ENCODE results near the gene ACY1. TPM values are rescaled to one million over a fixed set of nuclear protein-coding genes. Genes with fewer than 3 reads are reported as not detected.
A peak's percentile ranks its signal among the peaks of the same experiment; 100 is the strongest.

ACY1 gene
- total and polyA plus RNA-seq, 10 of the 15 experiments (the other 5 are each of a cell fraction or from before 2014, with no cell fraction given): 18.5 to 42.2 (median 27.8) TPM

DNA sequence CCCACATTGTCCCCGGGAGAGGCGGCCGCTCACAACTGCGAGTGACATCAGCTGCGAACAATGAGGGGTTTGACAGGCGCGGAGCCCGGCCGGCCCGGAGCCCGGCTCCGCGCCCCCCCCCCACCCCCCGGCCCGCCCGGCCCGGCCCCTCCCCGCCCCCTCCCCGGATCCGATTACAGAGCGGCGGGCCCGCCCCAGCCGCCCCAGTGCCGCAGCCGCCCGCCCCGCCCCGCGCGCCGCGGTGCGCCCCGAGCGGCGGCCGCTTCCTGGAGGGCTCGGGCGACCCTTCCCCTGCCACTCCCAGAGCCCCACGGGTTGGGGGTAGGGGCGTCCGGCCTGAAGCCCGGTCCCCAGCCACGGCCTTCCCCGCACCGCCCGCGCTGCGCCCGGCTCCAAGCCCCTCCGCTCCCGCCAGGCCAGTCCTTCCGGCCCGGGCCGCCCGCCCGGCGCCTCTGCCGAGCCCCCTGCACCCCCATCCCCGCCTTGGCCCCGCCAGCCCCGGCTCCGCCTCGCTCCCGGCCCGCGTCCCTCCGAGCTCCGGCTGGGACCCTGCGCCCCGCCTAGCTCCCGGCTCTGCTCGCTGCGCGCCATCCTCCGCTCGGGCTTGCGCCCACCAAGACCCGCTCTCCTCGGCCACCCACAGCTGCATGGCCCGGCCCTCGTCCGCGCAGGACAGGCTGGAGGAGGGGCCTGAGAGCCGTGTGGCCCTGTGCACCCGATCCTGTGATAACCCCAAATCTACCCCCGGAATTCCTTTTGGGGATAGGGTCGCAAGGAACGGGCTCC lies 15.8 kb upstream of the ACY1 start, which contains the start of gene PCBP4:
TSS of gene PCBP4 (minus strand) at position 71 of the 786 bp plus-strand sequence. CDS start 6,214 bp downstream, outside the sequence.
- FAIRE-seq (no peak), ATAC-seq (peak; percentile 68), DNase-seq (ENCODE audit: low read depth, low spot score) (no peak)
- H3K4me1 ChIP-seq (ENCODE audit: control insufficient read depth, insufficient read depth, low read length): peaks cover 6% of the 10 kb centered on the region; the same call in 1 of the 2 replicates
- TF ChIP-seq POLR2A (IDR thresholded peaks at IDR 0.05; ENCODE audit: low read depth, low read length) (peak; percentile 52), HDAC6 (IDR thresholded peaks at IDR 0.05; ENCODE audit: unreplicated experiment) (peak; percentile 60), NFYA (IDR thresholded peaks at IDR 0.05; ENCODE audit: borderline replicate concordance, low read depth, low read length) (no peak), BACH1 (IDR thresholded peaks at IDR 0.05; ENCODE audit: borderline replicate concordance) (0 out of 2 replicates have a peak, but pooled peaks have one; percentile 22)
- TF ChIP-seq, protein P1, sequence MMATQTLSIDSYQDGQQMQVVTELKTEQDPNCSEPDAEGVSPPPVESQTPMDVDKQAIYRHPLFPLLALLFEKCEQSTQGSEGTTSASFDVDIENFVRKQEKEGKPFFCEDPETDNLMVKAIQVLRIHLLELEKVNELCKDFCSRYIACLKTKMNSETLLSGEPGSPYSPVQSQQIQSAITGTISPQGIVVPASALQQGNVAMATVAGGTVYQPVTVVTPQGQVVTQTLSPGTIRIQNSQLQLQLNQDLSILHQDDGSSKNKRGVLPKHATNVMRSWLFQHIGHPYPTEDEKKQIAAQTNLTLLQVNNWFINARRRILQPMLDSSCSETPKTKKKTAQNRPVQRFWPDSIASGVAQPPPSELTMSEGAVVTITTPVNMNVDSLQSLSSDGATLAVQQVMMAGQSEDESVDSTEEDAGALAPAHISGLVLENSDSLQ (IDR thresholded peaks at IDR 0.05): no peak
- H3K9me3 ChIP-seq (replicated peaks; ENCODE audit: control insufficient read depth, insufficient read depth, low read length): no peaks in the 10 kb centered on the region
- CTCF ChIA-PET: interaction anchor here (0.6 to 1.4 kb wide), 3 partner anchors 15 to 26 kb away, joined by 3 to 4 read pairs (median 4); partner anchors contain the start of genes ACY1, PARP3 and RRP9
- intact Hi-C loops (cut with micrococcal nuclease; ENCODE audit: unreplicated experiment) (no loop called here), in situ Hi-C loops (cut with MboI) (no loop called here)
- H3K4me2 ChIP-seq (ENCODE audit: control insufficient read depth, insufficient read depth): peak within 1 kb of the TSS; percentile 85
- no peaks in the 10 kb centered on the region for H3K36me3 ChIP-seq (ENCODE audit: control insufficient read depth in 2 of 2, insufficient read depth in 2 of 2, low read length in 1 of 2)
- H2AFZ ChIP-seq (ENCODE audit: control insufficient read depth, low read depth, low read length): peak within 1 kb of the TSS; percentile 42
- under 1% methylated on average over 21 of the region's 90 CpGs for WGBS (ENCODE audit: insufficient coverage, insufficient replicate concordance, low lambda C conversion rate, missing lambda C conversion rate)
- no peaks in the 10 kb centered on the region for H4K20me1 ChIP-seq (ENCODE audit: control insufficient read depth, insufficient read depth)
- H3K27ac ChIP-seq (ENCODE audit: control insufficient read depth, insufficient read depth): no peak within 1 kb of the TSS
- POLR2A ChIA-PET: interaction anchor here (0.7 to 1.0 kb wide), 3 partner anchors 19 to 69 kb away, joined by 3 to 5 read pairs (median 3); no protein-coding TSS in a partner anchor
- BruUV-seq (replicated peaks): no TSS peak
- H3K4me3 ChIP-seq: peak within 1 kb of the TSS; percentile 82
- H3K79me2 ChIP-seq (ENCODE audit: control insufficient read depth, insufficient read depth, low read length): no peaks in the 10 kb centered on the region
- H3K27me3 ChIP-seq (replicated peaks in 1 of 2; ENCODE audit: control insufficient read depth in 2 of 2, insufficient read depth in 2 of 2, low read length in 1 of 2): no peaks in the 10 kb centered on the region; a peak in 1 of 4 replicates
- RAD21 ChIA-PET (ENCODE audit: unreplicated experiment): interaction anchor here (0.9 to 2.1 kb wide), 2 partner anchors 15 to 25 kb away, joined by 4 to 10 read pairs; partner anchors contain the start of genes ACY1 and PARP3
- SMC1A ChIA-PET (ENCODE audit: uncharacterized antibody, unreplicated experiment): interaction anchor here (0.6 kb wide), 1 partner anchor 285 kb away, joined by 3 read pairs; no protein-coding TSS in a partner anchor
- H3K9ac ChIP-seq (ENCODE audit: control insufficient read depth, insufficient read depth, low read length): peak within 1 kb of the TSS; percentile 61; the same call in 1 of the 2 replicates

Data from GM12878 (cell line).